Effector memory CD8-positive, alpha-beta T cell (primary cell): ENCODE measurements around the gene RPS6KA2.

ENCODE experiments used
- ATAC-seq: fragments of 150-1000 bp; cut with Tn5 transposase; replicated peaks from 2 replicates; pipeline ENCODE4 v1.10.0; 2021; ENCODE audit warnings: mild to moderate bottlenecking, moderate library complexity
- DNase-seq, 3 experiments: peaks; one replicate each; pipeline ENCODE4 v3.0.0; 2021
- H3K27ac Mint-ChIP-seq, 2 donors: one replicate each; pipeline ENCODE4 v1.8.0; 2022; ENCODE audit warnings: mild to moderate bottlenecking in 2 of 2, mixed read lengths in 2 of 2, moderate library complexity in 2 of 2
- H3K27me3 Mint-ChIP-seq, 2 donors: one replicate each; pipeline ENCODE4 v1.8.0; 2022; ENCODE audit warnings: mixed read lengths in 2 of 2
- H3K36me3 Mint-ChIP-seq: one replicate; pipeline ENCODE4 v1.8.0; 2022; ENCODE audit warnings: mild to moderate bottlenecking, moderate library complexity, mixed read lengths; ENCODE audit not compliant: insufficient read depth
- H3K4me1 Mint-ChIP-seq, 2 donors: one replicate each; pipeline ENCODE4 v1.8.0; 2022; ENCODE audit warnings: low read depth in 2 of 2, mixed read lengths in 2 of 2
- H3K4me3 Mint-ChIP-seq, 2 donors: one replicate each; pipeline ENCODE4 v1.8.0; 2022; ENCODE audit warnings: mild to moderate bottlenecking in 2 of 2, mixed read lengths in 2 of 2, moderate library complexity in 2 of 2
- H3K9me3 Mint-ChIP-seq, 2 donors: one replicate each; pipeline ENCODE4 v1.8.0; 2022; ENCODE audit warnings: mixed read lengths in 2 of 2
- total RNA-seq, 9 experiments: gene quantifications; one replicate each; lab custom pipeline; 2026; lab: John Stamatoyannopoulos, UW

Gene RPS6KA2
- 3.3 to 24.7 (median 18.9) reads per million in 9 experiments for total RNA-seq

DNA sequence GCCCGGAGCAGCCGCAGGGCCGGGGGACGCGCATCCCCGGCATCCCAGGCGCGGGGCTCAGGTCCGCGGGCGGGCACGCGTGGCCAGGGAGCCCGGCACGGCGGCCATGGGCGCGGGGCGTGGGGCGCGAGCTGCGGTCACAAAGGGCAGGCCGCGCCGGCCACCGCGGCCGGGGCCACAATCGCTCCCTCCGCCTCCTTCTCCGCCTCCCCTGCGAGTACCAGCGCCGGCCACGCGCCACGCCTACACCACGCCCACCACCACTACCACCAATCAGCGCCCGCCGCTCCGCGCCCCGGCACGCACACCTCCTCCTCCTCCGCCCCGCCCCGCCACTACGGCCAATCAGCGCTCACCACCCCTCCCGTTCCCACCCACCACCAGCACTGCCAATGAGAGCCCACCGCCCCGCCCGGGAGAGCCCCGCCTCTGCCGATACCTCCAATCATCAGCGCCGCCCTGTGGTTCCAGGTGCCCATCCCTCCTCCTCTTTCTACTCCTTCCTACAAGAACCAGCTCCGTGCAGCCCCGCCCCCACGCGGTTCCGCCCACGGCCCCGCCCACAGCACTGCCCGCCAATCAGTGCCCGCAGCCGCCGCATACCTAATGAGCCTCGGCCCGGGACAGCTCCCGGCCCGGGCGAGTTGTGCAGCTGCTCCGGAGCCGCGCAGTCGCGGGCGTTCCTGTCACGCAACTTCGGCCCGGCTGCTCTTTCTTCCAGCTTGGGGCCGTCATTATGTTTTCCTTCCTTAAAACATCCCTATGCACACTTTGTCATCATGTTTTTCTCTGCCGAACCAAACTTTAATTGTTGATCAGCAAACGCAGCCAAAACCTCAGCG, at the start of gene RPS6KA2:
Gene RPS6KA2, minus strand, starts transcription at position 219 of the 842 bp plus-strand sequence. CDS start 232 bp downstream, outside the sequence.
- peak; percentile 84 for ATAC-seq

DNA sequence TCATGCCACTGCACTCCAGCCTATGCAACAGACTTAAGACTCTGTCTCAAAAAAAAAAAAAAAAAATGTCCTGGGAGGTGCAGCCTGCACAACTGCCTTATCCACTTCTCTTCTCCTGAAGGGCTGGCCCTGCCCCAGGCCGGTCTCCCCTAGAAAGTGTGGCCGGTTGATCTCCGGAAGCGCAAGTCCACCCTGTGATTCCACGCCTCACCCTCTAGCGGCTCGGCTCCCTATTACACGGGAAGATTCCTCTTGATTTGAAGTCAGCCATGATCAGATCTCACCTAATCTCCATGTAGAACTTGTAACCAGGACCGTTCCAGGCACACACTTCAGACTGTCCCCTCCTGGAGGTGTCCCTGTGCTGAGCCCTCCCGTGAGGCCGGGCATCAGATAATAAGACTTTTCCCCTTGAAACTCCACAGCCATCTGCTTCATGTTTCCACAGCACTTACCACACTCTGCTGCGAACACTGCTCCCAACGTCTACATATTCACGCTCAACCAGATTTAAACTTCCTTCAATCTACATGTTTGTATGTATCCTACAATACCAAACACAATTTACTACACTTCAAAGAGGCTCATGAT, 49.3 kb upstream of the RPS6KA2 start:
- Mint-ChIP-seq H3K36me3 (no peaks in the 10 kb centered on the region), H3K27me3 (peaks cover 25 to 50% of the 10 kb centered on the region in 2 donors), H3K27ac (no peak overlapping the region), H3K9me3 (no peaks in the 10 kb centered on the region), H3K4me1 (peaks cover 0 to 10% of the 10 kb centered on the region in 2 donors), H3K4me3 (no peak overlapping the region)
- ATAC-seq (no peak), DNase-seq (no peak)

More for the DNA sequence above, at the start of gene RPS6KA2:
- Mint-ChIP-seq H3K4me3 (peak within 1 kb of the TSS; percentile 88 to 96), H3K27me3 (peaks cover 55 to 71% of the 10 kb centered on the region in 2 donors), H3K4me1 (peaks cover 15 to 16% of the 10 kb centered on the region in 2 donors), H3K9me3 (no peaks in the 10 kb centered on the region), H3K36me3 (peaks cover 16% of the 10 kb centered on the region), H3K27ac (peak within 1 kb of the TSS; percentile 80 to 86)
- peak; percentile 99 to 100 (median 100) for DNase-seq

DNA sequence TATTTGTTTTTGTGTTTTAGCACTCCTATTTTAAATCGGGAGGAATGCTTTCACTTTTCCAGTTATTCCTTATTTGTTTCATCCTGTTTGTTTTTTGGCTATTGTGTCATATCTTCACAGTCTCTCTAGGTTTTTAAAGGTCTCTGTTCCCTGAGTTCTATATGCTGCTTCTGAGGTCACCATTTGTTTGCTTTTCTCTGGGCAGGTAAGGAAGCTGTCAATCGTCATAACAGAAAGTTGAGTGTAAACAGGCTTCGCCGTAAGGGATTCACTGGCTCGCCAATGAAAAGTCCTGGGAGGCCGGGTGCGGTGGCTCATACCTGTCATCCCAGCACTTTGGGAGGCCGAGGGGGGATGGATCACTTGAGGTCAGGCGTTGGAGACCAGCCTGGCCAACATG, 48.7 kb upstream of the RPS6KA2 start:
- Mint-ChIP-seq H3K36me3 (no peaks in the 10 kb centered on the region), H3K27me3 (peaks cover 31 to 55% of the 10 kb centered on the region in 2 donors), H3K4me1 (peaks cover 0 to 10% of the 10 kb centered on the region in 2 donors), H3K9me3 (no peaks in the 10 kb centered on the region), H3K4me3 (no peak overlapping the region), H3K27ac (no peak overlapping the region)
- DNase-seq (no peak), ATAC-seq (no peak)

DNA sequence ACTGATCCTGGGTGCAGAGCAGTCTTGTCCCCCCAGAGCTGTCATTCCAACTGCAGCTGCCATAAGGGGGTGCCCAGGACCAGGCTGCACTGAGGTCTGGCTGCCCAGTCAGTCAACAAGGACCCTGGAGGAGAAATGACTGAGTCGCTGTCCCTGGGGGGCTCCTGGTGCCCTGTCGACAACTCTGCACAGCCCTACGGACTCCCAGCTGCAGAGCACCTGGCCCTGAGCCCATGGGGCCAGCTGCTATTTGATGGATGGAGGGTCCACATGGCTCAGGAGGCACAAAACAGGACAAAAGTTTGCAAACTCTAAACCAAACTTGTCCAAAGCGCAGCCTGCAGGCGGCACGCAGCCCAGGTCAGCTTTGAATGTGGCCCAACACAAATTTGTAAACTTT, 46.3 kb upstream of the RPS6KA2 start:
- H3K27me3 Mint-ChIP-seq = peaks cover 40 to 73% of the 10 kb centered on the region in 2 donors
- ATAC-seq (no peak), DNase-seq (no peak)
- H3K4me3 Mint-ChIP-seq = no peak overlapping the region
- H3K27ac Mint-ChIP-seq = no peak overlapping the region
- peaks cover 0 to 11% of the 10 kb centered on the region in 2 donors for H3K4me1 Mint-ChIP-seq
- H3K9me3 Mint-ChIP-seq = no peaks in the 10 kb centered on the region
- H3K36me3 Mint-ChIP-seq = no peaks in the 10 kb centered on the region

DNA sequence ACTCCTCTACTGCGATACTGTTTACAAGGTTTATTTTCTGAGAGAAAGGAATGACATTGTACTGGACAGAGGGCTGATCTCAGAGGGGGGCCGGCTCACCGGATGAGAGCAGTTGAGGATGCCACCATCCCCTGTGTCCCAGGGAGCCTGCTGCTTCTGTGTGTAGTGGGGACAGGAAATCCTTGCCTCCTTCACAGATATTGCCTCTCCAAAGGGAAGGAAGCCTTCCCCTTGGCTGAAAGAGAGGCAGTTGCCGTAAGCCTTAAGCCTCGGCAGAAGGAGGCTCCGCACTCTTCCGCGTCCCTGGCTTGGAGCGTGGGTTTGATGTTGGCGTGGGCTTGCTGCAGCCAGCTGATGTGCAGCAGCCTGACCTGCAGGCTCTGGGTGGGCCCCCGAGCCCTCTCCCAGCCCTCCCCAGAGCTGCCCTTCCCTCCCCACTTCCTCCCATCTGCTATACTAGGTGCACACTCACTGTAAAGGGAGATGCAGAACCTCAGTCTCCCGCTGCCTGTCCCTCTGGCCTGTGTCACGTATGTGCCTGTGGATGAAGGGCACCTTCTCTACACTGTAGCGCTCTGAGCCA, 45.7 kb upstream of the RPS6KA2 start:
- Mint-ChIP-seq H3K27ac (no peak overlapping the region), H3K27me3 (peaks cover 46 to 78% of the 10 kb centered on the region in 2 donors), H3K4me1 (peaks cover 0 to 11% of the 10 kb centered on the region in 2 donors), H3K36me3 (no peaks in the 10 kb centered on the region), H3K9me3 (no peaks in the 10 kb centered on the region), H3K4me3 (no peak overlapping the region)
- ATAC-seq = no peak
- DNase-seq = no peak

DNA sequence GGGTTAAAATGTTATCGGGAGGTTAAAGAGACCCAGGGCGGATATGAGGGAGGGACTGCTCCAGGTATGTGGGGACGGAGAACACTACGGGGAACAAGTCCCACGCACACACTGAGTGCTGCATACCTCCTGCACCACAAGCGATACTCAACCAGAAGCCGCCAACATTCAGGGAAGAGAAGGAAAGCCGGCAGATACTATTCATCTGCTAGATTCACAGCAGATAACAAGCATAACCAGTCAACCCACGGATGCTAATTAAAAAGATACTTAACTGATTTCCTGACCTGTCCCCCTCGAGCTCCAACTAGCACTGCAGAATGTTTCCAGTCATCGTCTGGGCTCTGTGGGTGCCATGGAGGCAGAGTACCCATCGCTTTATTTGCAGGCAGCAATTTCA, 45.1 kb upstream of the RPS6KA2 start:
- ATAC-seq = no peak
- no peak overlapping the region for H3K4me3 Mint-ChIP-seq
- H3K9me3 Mint-ChIP-seq = no peaks in the 10 kb centered on the region
- H3K36me3 Mint-ChIP-seq = no peaks in the 10 kb centered on the region
- peaks cover 49 to 84% of the 10 kb centered on the region in 2 donors for H3K27me3 Mint-ChIP-seq
- no peak overlapping the region for H3K27ac Mint-ChIP-seq
- no peak for DNase-seq
- peaks cover 0 to 11% of the 10 kb centered on the region in 2 donors for H3K4me1 Mint-ChIP-seq

DNA sequence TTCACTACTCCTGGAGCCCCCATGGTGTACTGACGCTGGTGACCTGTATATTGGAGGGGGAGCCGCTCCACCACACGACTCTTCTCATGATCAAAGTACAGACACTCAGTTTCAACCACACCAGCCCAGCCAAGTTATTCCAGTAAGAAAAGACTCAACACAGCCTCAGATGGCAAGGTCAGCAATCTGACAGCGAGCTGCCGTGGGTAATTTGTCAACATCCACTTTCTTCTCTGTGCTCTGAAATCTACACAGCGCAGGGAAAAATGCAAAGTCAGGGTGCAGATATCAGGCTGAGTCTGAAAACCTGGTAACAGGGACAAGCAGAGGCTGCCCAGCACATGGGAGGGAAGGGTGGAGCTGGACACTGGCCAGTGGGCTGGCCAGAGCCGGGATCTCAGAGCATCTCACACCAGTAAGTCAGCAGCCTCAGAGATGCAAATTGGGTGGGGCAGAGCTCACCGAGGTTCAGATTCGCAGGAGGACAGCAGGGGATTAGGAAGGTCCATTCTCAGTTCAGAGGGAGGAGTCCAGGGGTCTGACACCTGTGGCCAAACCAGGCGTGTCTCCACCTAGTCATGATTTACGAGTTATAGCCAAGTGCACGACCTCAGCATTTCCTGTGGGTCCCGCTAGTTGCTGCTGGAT, 44.5 kb upstream of the RPS6KA2 start:
- DNase-seq = no peak
- H3K4me1 Mint-ChIP-seq = peaks cover 0 to 11% of the 10 kb centered on the region in 2 donors
- no peaks in the 10 kb centered on the region for H3K9me3 Mint-ChIP-seq
- H3K36me3 Mint-ChIP-seq = no peaks in the 10 kb centered on the region
- peaks cover 49 to 82% of the 10 kb centered on the region in 2 donors for H3K27me3 Mint-ChIP-seq
- H3K27ac Mint-ChIP-seq = no peak overlapping the region
- no peak for ATAC-seq
- H3K4me3 Mint-ChIP-seq = no peak overlapping the region

DNA sequence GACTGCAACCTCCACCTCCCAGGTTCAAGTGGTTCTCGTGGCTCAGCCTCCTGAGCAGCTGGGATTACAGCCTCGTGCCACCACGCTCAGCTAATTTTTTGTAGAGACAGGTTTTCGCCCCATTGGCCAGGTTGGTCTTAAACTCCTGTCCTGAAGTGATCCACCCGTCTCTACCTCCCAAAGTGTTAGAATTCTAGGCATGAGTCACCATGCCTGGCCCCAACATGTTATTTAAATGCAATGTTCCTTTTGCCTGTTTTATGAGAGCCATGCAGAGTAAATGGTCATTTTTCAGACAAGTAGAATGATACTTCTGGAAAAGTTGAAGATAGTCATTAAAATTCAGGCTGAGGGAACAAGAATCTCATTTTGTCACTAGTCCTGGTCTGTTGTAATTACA, 43.8 kb upstream of the RPS6KA2 start:
- Mint-ChIP-seq H3K27me3 (peaks cover 49 to 81% of the 10 kb centered on the region in 2 donors), H3K9me3 (no peaks in the 10 kb centered on the region), H3K27ac (no peak overlapping the region), H3K4me3 (no peak overlapping the region), H3K4me1 (peaks cover 0 to 11% of the 10 kb centered on the region in 2 donors), H3K36me3 (no peaks in the 10 kb centered on the region)
- no peak for DNase-seq
- no peak for ATAC-seq

DNA sequence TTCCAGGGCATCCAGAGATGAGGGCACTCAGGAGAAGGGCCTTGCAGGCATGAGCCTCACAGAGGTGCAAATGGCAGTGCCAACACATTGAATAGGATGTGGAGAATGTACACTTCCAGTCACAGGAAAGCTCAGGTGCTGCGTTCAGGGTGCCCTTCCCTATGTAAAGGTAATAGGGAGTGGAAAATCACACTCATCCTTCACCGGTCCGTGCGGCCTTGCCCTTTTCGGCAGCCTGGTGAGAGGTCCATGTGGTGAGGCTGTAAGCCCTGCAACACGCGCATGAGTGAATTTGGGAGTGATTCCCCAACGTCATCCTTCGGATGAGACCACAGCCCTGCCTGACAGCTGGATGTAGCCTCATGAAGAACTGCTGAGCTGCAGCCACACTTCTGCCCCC, 43.0 kb upstream of the RPS6KA2 start:
- no peaks in the 10 kb centered on the region for H3K36me3 Mint-ChIP-seq
- ATAC-seq (no peak), DNase-seq (no peak)
- no peak overlapping the region for H3K4me3 Mint-ChIP-seq
- no peaks in the 10 kb centered on the region for H3K9me3 Mint-ChIP-seq
- no peak overlapping the region for H3K27ac Mint-ChIP-seq
- H3K4me1 Mint-ChIP-seq = peaks cover 0 to 11% of the 10 kb centered on the region in 2 donors
- peaks cover 49 to 73% of the 10 kb centered on the region in 2 donors for H3K27me3 Mint-ChIP-seq

DNA sequence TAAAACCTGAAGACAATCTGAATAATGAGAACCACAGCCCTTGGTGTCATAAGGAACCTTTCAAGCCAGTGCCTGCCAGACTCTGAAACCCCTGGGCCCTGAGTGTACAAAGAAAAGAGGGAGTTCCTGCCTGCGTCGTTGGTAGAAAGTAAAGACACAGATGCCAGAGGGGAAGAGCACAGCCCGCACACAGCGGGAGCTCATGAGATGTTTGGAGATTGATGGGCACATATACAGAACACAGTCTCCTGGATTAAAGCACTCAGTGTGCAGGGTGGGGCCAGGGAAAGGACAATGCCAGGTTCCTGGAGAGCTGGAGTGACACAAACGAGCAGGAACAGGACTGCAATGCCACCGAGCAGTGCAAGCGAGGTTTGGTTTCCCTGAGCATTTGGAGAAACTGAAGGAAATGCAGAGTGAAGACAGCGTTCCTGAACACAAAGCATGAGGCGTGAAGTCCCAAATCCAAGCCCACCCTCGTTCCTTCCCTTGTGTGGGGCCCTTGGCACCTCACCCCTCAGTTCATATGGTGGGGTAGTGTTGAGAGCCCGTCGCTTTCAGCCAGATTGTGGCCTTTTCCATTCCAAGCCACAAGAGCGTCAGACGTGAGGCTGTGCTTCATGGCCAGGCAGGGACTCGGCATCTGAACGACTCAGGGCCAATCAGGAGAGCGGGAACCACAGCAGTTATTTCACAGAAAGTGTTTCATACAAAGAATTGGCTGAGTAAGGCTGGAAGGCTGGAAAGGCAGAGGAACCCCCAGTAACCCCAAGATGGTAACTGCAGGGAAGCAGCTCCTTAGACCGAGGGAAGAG, 41.0 kb upstream of the RPS6KA2 start:
- no peaks in the 10 kb centered on the region for H3K36me3 Mint-ChIP-seq
- H3K4me1 Mint-ChIP-seq = peaks cover 0 to 7% of the 10 kb centered on the region in 2 donors
- DNase-seq (no peak), ATAC-seq (no peak)
- no peak overlapping the region for H3K4me3 Mint-ChIP-seq
- H3K27ac Mint-ChIP-seq = no peak overlapping the region
- H3K27me3 Mint-ChIP-seq = peaks cover 63% of the 10 kb centered on the region in 2 donors
- no peaks in the 10 kb centered on the region for H3K9me3 Mint-ChIP-seq

DNA sequence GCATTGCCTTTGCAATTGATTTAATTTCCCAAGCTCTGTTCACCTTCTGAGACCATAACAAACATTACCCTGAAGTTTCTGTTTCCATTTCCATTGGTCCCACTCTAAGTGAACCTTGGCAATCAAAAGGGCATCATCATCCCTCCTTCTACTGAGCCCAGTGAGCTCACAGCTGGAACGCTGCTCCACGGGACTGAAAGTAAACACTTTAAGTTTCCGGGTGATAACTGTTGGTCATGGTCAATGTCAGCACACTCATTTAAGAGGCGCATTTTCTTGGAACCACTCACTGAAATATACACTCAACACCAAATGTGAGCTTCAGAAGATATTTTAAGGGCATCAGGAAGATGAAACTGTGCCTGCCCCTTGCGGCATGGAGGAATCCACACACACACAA, 37.1 kb upstream of the RPS6KA2 start:
- H3K4me3 Mint-ChIP-seq = no peak overlapping the region
- peaks cover 0 to 2% of the 10 kb centered on the region in 2 donors for H3K4me1 Mint-ChIP-seq
- DNase-seq (no peak), ATAC-seq (no peak)
- no peak overlapping the region for H3K27ac Mint-ChIP-seq
- H3K36me3 Mint-ChIP-seq = no peaks in the 10 kb centered on the region
- no peaks in the 10 kb centered on the region for H3K9me3 Mint-ChIP-seq
- H3K27me3 Mint-ChIP-seq = peaks cover 43 to 52% of the 10 kb centered on the region in 2 donors

DNA sequence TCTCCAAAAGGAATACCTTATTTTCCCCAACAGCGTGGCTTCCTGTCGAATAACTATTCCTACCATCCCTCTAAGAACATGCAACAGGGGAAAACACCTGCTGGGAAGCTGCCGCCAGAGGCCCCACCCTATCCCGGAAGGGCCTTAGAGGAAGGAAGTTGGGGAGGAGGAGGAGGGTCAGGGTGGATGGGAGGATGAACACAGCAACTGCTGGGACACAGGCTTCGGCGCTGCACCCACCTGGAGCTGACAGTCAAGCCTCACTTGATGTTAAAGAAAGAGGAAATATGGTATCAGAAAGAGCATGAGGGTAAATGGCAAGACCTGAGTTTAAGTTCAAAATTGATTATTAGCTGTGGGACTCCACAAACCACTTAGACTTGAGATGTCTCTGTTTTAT, 36.5 kb upstream of the RPS6KA2 start:
- no peak overlapping the region for H3K4me3 Mint-ChIP-seq
- no peak for ATAC-seq
- DNase-seq = no peak
- H3K36me3 Mint-ChIP-seq = no peaks in the 10 kb centered on the region
- H3K27me3 Mint-ChIP-seq = peaks cover 37 to 53% of the 10 kb centered on the region in 2 donors
- no peak overlapping the region for H3K27ac Mint-ChIP-seq
- no peaks in the 10 kb centered on the region for H3K9me3 Mint-ChIP-seq
- H3K4me1 Mint-ChIP-seq = peaks cover 0 to 2% of the 10 kb centered on the region in 2 donors
